GM21786 (cell line): ENCODE measurements around the gene DGKB.

Source experiments
- ATAC-seq: cut with Tn5 transposase; IDR thresholded peaks from one replicate; pipeline ENCODE4 v1.9.1; 2021; ENCODE audit not compliant: unreplicated experiment

Gene DGKB

GRCh38 chr7:14600766-14601367 lies 301.7 kb downstream of the DGKB start:
- ATAC-seq: no peak

- ATAC-seq: no peak
These were observed 303.6 kb downstream of the DGKB start for GRCh38 chr7:14598978-14599377.

- ATAC-seq: no peak
These were observed 306.1 kb downstream of the DGKB start for GRCh38 chr7:14596421-14596820.

- no peak for ATAC-seq
These were observed 312.3 kb downstream of the DGKB start for GRCh38 chr7:14590206-14590605.

GRCh38 chr7:14585232-14585631 lies 317.3 kb downstream of the DGKB start:
- ATAC-seq: no peak

- no peak for ATAC-seq
These were observed 319.0 kb downstream of the DGKB start for GRCh38 chr7:14583518-14583917.

GRCh38 chr7:14582010-14582409 lies 320.5 kb downstream of the DGKB start:
- no peak for ATAC-seq

GRCh38 chr7:14579971-14580370 lies 322.6 kb downstream of the DGKB start:
- ATAC-seq: no peak

- ATAC-seq: no peak
These were observed 326.0 kb downstream of the DGKB start for GRCh38 chr7:14576578-14576977.

- ATAC-seq: no peak
These were observed 331.6 kb downstream of the DGKB start for GRCh38 chr7:14570750-14571607.

GRCh38 chr7:14552060-14552459 lies 350.5 kb downstream of the DGKB start:
- no peak for ATAC-seq

GRCh38 chr7:14551310-14551709 lies 351.2 kb downstream of the DGKB start:
- ATAC-seq: no peak

GRCh38 chr7:14542624-14543023 lies 359.9 kb downstream of the DGKB start:
- ATAC-seq: no peak

GRCh38 chr7:14521183-14521582 lies 381.4 kb downstream of the DGKB start:
- no peak for ATAC-seq

- no peak for ATAC-seq
These were observed 392.3 kb downstream of the DGKB start for GRCh38 chr7:14510268-14510667.

GRCh38 chr7:14507617-14508016 lies 394.9 kb downstream of the DGKB start:
- no peak for ATAC-seq

GRCh38 chr7:14505906-14506305 lies 396.6 kb downstream of the DGKB start:
- ATAC-seq: no peak

GRCh38 chr7:14504134-14504533 lies 398.4 kb downstream of the DGKB start:
- ATAC-seq: no peak

GRCh38 chr7:14503623-14504022 lies 398.9 kb downstream of the DGKB start:
- no peak for ATAC-seq

- ATAC-seq: no peak
These were observed 401.1 kb downstream of the DGKB start for GRCh38 chr7:14501436-14501835.

GRCh38 chr7:14497390-14497789 lies 405.2 kb downstream of the DGKB start:
- ATAC-seq: no peak

GRCh38 chr7:14495633-14496032 lies 406.9 kb downstream of the DGKB start:
- ATAC-seq: no peak
